GM10847 (cell line): Measurements from ENCODE around the gene DEGS2.

Source experiments
- POLR2A ChIP-seq: IDR thresholded peaks from 2 replicates; pipeline ENCODE4 v1.6.1; 2011; ENCODE audit not compliant: insufficient read length; ENCODE audit errors: extremely low read depth

The DEGS2 gene

GRCh38 chr14:100114109-100114765 lies 45.2 kb downstream of the DEGS2 start:
- no peak for TF ChIP-seq POLR2A

- no peak for TF ChIP-seq POLR2A
These were observed 47.3 kb downstream of the DEGS2 start for GRCh38 chr14:100111931-100112704.

GRCh38 chr14:100110816-100111215 lies 48.6 kb downstream of the DEGS2 start:
- no peak for TF ChIP-seq POLR2A

GRCh38 chr14:100109594-100109955 lies 49.9 kb downstream of the DEGS2 start:
- no peak for TF ChIP-seq POLR2A

GRCh38 chr14:100108840-100109593 lies 50.4 kb downstream of the DEGS2 start:
- TF ChIP-seq POLR2A, result no peak

- TF ChIP-seq POLR2A, result no peak
These were observed 51.2 kb downstream of the DEGS2 start for GRCh38 chr14:100108042-100108825.

GRCh38 chr14:100107236-100107635 lies 52.2 kb downstream of the DEGS2 start:
- no peak for TF ChIP-seq POLR2A

- no peak for TF ChIP-seq POLR2A
These were observed 53.0 kb downstream of the DEGS2 start for GRCh38 chr14:100106250-100107112.

GRCh38 chr14:100105357-100106169 lies 53.9 kb downstream of the DEGS2 start:
- no peak for TF ChIP-seq POLR2A

- no peak for TF ChIP-seq POLR2A
These were observed 54.7 kb downstream of the DEGS2 start for GRCh38 chr14:100104523-100105300.

- no peak for TF ChIP-seq POLR2A
These were observed 55.5 kb downstream of the DEGS2 start for GRCh38 chr14:100104006-100104352.

GRCh38 chr14:100103250-100104005 lies 56.0 kb downstream of the DEGS2 start:
- no peak for TF ChIP-seq POLR2A
